Left lung (tissue), 10 donors: ENCODE data around the gene KCTD20. TPM values are rescaled to one million over a fixed set of nuclear protein-coding genes. Genes with fewer than 3 reads are reported as not detected.

Experiments used
- ATAC-seq: fragments of 200-7000 bp; cut with Tn5 transposase; one replicate; pipeline ENCODE4 v1.9.1; 2020; ENCODE audit warnings: moderate library complexity
- DNase-seq, 4 donors: peaks; one replicate each; pipeline ENCODE4 v3.0.0-alpha.2; 2013 to 2020
- H3K27ac ChIP-seq, 2 donors: fragments of 200-600 bp; sonication (generic) in 1 of 2; one replicate each; pipeline versions ENCODE4 v1.5.0 to v1.8.0; 2020 to 2021
- H3K27me3 ChIP-seq, 2 donors: fragments of 200-600 bp; sonication (generic) in 1 of 2; one replicate each; pipeline versions ENCODE4 v1.5.0 to v1.8.0; 2020 to 2021
- H3K36me3 ChIP-seq, 2 donors: fragments of 200-600 bp; sonication (generic) in 1 of 2; one replicate each; pipeline versions ENCODE4 v1.5.0 to v1.8.0; 2020 to 2021
- H3K4me1 ChIP-seq, 2 donors: fragments of 200-600 bp; one replicate each; pipeline ENCODE4 v1.8.0; 2021
- H3K4me3 ChIP-seq, 2 donors: fragments of 200-600 bp; sonication (generic) in 1 of 2; one replicate each; pipeline versions ENCODE4 v1.5.0 to v1.8.0; 2020 to 2021; ENCODE audit warnings: mild to moderate bottlenecking in 1 of 2
- H3K9me3 ChIP-seq, 2 donors: fragments of 200-600 bp; sonication (generic) in 1 of 2; one replicate each; pipeline versions ENCODE4 v1.5.0 to v1.8.0; 2020 to 2021
- intact Hi-C, 2 donors: fragments of 100-400 bp; cut with DNase I; formaldehyde crosslinking; loops; one replicate each; pipeline versions ENCODE4 v1.11.2 to v1.14.2; 2022
- polyA plus RNA-seq, 6 donors: library from polyadenylated mRNA; unstranded; fragments of 120-200 nt; gene quantifications; one replicate each; pipeline ENCODE4 v1.2.1, GENCODE V29; 2013; ENCODE audit not compliant: insufficient read length in 6 of 6
- total RNA-seq, 2 donors: library from RNA; stranded (reverse); fragmentation: NEBNext Ultra II Directional; extraction: Animal tissue kit (Norgen Biotek cat#: 25700); gene quantifications; one replicate each; pipeline ENCODE4 v1.2.1, GENCODE V29; 2021
- TF ChIP-seq, protein P1 (sequence below), 2 donors: fragments of 200-600 bp; sonication (generic) in 1 of 2; IDR thresholded peaks; one replicate each; pipeline versions ENCODE4 v1.5.0 to v1.8.0; 2021; ENCODE audit warnings: antibody characterized with exemption in 2 of 2
- donor health status: DM: no; HTN: yes; CAD: no.
- donor health status: DM: no; HTN: no; CAD: no.

Gene KCTD20
- total and polyA plus RNA-seq, 8 donors, result 47.4 to 54.7 (median 53.0) TPM

DNA sequence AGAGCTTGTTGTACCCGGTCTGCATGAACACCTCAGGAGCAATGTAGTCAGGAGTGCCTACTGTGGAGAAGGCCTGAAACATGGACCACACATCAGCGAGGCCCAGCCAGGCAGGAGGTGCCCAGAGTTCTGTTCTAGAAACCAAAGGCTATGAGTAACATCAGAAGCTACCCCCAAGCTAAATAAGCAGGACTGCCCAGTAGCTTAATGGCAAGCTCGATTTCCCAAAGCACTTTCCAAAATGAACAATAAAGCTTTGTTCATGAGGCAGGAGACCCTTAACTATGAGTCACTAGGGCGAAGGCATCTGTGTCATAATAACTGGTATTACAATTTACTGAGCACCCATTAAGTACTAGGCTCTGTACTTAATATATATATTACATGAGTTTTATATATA is 57.1 kb downstream of the KCTD20 start:
- Histone ChIP-seq H3K27me3 (no peaks in the 10 kb centered on the region), H3K9me3 (no peaks in the 10 kb centered on the region), H3K27ac (no peak overlapping the region), H3K4me3 (no peak overlapping the region), H3K36me3 (peaks cover 0 to 84% of the 10 kb centered on the region in 2 donors), H3K4me1 (no peaks in the 10 kb centered on the region)
- intact Hi-C loops, result no loop called here
- TF ChIP-seq, protein P1, sequence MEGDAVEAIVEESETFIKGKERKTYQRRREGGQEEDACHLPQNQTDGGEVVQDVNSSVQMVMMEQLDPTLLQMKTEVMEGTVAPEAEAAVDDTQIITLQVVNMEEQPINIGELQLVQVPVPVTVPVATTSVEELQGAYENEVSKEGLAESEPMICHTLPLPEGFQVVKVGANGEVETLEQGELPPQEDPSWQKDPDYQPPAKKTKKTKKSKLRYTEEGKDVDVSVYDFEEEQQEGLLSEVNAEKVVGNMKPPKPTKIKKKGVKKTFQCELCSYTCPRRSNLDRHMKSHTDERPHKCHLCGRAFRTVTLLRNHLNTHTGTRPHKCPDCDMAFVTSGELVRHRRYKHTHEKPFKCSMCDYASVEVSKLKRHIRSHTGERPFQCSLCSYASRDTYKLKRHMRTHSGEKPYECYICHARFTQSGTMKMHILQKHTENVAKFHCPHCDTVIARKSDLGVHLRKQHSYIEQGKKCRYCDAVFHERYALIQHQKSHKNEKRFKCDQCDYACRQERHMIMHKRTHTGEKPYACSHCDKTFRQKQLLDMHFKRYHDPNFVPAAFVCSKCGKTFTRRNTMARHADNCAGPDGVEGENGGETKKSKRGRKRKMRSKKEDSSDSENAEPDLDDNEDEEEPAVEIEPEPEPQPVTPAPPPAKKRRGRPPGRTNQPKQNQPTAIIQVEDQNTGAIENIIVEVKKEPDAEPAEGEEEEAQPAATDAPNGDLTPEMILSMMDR (IDR thresholded peaks at IDR 0.05), result no peak
- no peak for ATAC-seq
- no peak for DNase-seq

DNA sequence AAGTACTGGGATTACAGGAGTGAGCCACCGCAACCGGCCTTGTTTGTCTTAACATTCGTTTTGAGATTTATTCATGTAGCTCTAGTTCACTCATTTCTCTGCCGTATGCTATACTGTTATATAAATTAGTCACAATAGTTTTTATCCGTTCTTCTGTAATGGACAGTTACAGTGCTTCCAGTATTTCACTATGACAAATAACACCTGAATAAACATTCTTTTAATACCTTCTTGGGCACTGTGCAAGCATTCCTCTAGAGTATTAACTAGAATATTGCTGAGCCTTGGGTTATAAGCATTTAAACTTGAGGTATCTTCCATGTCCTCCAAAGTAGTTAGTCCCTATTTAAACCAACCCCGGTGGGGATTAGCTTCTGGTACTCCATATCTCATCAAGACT is 58.9 kb downstream of the KCTD20 start:
- Histone ChIP-seq H3K4me1 (no peaks in the 10 kb centered on the region), H3K27ac (no peak overlapping the region), H3K36me3 (peaks cover 0 to 84% of the 10 kb centered on the region in 2 donors), H3K4me3 (no peak overlapping the region), H3K27me3 (no peaks in the 10 kb centered on the region), H3K9me3 (no peaks in the 10 kb centered on the region)
- DNase-seq (no peak), ATAC-seq (no peak)
- intact Hi-C loops, result no loop called here
- TF ChIP-seq, protein P1 (IDR thresholded peaks at IDR 0.05), result no peak

DNA sequence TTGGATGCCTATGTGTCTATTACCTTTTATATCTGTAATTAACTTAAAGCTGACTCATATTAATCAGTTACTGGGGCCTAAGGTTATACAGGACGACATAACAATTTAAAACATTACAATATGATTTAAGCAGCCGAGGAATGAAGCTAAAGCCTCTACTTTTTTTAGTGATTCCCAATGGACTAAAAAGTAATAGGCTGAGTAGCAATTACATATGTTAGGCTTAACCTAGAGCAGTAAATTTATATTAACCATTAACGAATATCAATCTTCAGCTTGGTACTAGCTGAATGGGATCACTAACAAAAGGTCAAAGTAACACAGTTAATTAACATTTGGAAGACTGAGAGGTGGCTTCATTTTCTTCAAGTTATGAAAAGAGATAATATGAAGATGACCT is 61.4 kb downstream of the KCTD20 start:
- ATAC-seq, result no peak
- TF ChIP-seq, protein P1 (IDR thresholded peaks at IDR 0.05), result no peak
- DNase-seq, result no peak
- Histone ChIP-seq H3K4me1 (no peaks in the 10 kb centered on the region), H3K27me3 (no peaks in the 10 kb centered on the region), H3K9me3 (no peaks in the 10 kb centered on the region), H3K4me3 (no peak overlapping the region), H3K27ac (no peak overlapping the region), H3K36me3 (peaks cover 0 to 82% of the 10 kb centered on the region in 2 donors)
- intact Hi-C loops, result no loop called here

DNA sequence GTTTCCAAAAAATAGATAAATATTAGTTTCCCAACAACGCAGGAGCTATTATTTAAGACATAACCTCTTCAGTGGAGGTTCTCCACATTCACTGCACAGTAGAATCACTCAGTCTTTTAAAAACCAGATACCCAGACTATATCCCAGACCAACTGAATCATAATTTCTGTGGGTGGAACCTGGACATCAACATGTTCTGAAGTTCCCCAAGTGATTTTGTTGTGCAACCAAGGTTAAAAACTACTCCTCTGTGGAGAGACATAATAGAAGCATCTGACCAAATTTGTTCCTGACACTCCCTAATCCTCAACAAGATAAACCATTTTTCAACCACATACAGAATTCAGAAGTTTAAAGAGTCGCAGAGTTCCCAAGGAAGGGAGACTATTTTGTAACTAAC is 62.2 kb downstream of the KCTD20 start:
- H3K27me3 ChIP-seq, result no peaks in the 10 kb centered on the region
- H3K4me3 ChIP-seq, result no peak overlapping the region
- no peaks in the 10 kb centered on the region for H3K4me1 ChIP-seq
- H3K27ac ChIP-seq, result no peak overlapping the region
- no peak for ATAC-seq
- intact Hi-C loops, result no loop called here
- no peaks in the 10 kb centered on the region for H3K9me3 ChIP-seq
- TF ChIP-seq, protein P1 (IDR thresholded peaks at IDR 0.05), result no peak
- DNase-seq, result no peak
- peaks cover 0 to 82% of the 10 kb centered on the region in 2 donors for H3K36me3 ChIP-seq

DNA sequence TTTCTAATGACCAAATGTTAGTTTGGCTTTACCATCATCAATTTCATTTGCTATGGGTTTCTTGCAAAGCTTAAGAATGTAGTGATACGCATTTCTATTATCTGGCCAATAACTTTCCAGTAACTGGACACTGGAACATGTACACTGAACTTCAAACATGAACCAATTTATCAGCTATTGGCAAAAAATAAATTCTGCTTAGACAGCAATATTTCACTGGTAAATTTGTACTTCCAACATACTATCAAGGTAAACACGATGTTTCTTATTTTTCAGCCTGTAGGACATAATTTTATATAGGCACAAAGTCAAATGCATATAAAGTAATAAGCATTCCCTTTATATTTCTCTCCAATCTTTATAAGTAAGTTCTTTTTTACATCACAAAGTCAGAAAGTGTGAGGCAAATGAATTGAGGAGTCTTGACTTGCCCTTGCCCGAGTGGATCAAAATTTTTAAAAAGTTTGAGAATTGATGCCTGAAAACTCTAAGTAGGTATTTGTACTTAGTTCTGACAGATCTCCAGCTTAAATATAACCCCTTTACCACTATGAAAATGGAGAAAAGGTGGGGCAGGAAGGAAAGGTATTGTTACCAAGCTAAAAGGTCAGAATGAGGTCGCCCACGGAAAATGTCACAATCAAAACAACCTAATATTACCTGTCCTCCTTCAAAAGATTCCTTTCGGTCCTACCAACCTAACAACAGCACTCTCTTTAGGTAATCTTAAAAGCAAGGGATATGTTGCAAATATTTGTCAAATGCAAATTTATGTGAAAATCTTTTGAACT is 63.1 kb downstream of the KCTD20 start:
- DNase-seq, result no peak
- no peaks in the 10 kb centered on the region for H3K9me3 ChIP-seq
- TF ChIP-seq, protein P1 (IDR thresholded peaks at IDR 0.05), result no peak

More for the DNA sequence above, 63.1 kb downstream of the KCTD20 start:
- Histone ChIP-seq H3K4me3 (no peak overlapping the region), H3K36me3 (peaks cover 0 to 85% of the 10 kb centered on the region in 2 donors), H3K27ac (no peak overlapping the region), H3K4me1 (no peaks in the 10 kb centered on the region), H3K27me3 (no peaks in the 10 kb centered on the region)
- intact Hi-C loops, result no loop called here
- no peak for ATAC-seq
